ENCODE results near the gene CYTH4. TPM values are rescaled to one million over a fixed set of nuclear protein-coding genes. Genes with fewer than 3 reads are reported as not detected.

CYTH4 gene
- total RNA-seq, 4 donors from 2014 or later = 4.2 to 21.3 (median 9.3) TPM

DNA sequence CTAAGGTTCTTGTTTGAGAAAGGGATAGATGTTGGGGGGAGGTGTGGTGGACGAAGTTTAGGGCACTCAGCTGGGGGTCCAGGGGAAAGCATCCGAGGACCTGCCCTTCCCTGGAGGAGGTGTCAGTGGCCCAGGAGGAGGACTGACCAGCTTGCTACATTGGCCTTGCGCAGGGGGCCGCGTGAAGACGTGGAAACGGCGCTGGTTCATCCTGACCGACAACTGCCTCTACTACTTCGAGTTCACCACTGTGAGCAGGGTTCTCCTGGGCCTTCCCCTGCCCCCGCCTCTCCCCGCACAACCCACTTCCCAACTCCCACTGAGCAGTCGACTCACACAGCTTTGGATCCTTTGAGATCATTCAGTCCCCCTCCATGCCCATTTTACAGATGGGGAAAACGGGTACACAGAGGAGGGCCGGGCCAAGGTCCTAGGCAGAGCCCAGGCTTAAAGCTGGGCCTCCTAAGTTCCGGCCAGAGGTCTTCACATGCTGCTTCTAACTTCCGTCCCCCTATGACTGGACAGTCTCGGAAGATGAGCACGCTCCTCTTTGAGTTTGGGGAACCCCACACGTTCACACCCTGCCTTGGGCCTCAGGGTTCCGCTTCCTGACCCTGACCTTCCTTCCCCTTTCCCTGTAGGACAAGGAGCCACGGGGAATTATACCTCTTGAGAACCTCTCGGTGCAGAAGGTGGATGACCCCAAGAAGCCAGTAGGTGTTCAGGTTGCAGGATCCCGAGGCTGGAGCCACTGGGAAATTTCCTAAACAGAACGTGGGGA lies 28.7 kb downstream of the CYTH4 start:
- Histone ChIP-seq H3K27ac (no peak overlapping the region), H3K27me3 (peaks cover 63% of the 10 kb centered on the region), H3K4me1 (peaks cover 0 to 23% (median 16%) of the 10 kb centered on the region in 3 donors), H3K4me3 (no peak overlapping the region), H3K36me3 (no peaks in the 10 kb centered on the region), H3K9me3 (no peaks in the 10 kb centered on the region)
- TF ChIP-seq POLR2AphosphoS5 (IDR thresholded peaks at IDR 0.05) = no peak
- no peak for TF ChIP-seq EP300 (IDR thresholded peaks at IDR 0.05)
- TF ChIP-seq, protein P1, sequence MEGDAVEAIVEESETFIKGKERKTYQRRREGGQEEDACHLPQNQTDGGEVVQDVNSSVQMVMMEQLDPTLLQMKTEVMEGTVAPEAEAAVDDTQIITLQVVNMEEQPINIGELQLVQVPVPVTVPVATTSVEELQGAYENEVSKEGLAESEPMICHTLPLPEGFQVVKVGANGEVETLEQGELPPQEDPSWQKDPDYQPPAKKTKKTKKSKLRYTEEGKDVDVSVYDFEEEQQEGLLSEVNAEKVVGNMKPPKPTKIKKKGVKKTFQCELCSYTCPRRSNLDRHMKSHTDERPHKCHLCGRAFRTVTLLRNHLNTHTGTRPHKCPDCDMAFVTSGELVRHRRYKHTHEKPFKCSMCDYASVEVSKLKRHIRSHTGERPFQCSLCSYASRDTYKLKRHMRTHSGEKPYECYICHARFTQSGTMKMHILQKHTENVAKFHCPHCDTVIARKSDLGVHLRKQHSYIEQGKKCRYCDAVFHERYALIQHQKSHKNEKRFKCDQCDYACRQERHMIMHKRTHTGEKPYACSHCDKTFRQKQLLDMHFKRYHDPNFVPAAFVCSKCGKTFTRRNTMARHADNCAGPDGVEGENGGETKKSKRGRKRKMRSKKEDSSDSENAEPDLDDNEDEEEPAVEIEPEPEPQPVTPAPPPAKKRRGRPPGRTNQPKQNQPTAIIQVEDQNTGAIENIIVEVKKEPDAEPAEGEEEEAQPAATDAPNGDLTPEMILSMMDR (IDR thresholded peaks at IDR 0.05) = no peak
- no peak for TF ChIP-seq POLR2A (IDR thresholded peaks at IDR 0.05)
- peak; percentile 21 for ATAC-seq
- 83% methylated on average over 8 of the region's 25 CpGs; no CpG with 5 or more reads in 1 of the 2 donors for WGBS, 2 donors (ENCODE audit: low coverage in 1 of 2)

DNA sequence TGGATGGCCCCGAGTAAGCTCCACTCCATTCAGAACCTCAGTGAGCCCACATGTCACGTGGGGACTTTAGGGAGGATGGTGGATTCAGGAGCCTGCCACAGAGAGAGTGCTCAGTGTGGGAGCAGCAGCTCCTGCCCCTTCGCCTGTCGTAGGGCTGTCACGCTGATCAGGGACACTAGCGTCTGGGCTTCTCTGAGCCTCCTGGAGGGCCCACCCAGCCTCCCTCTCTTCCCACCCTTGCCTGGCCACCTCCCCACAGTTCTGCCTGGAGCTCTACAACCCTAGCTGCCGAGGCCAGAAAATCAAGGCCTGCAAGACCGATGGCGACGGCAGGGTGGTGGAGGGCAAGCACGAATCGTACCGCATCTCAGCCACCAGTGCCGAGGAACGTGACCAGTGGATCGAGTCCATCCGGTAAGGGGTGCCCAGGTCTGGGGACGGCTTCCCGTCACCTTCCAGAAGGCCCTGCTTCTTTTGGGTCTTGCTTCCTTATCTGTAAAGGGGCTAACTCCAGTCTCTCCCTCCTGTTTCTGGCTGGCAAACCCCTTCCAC lies 29.5 kb downstream of the CYTH4 start:
- WGBS, 2 donors (ENCODE audit: low coverage in 1 of 2) = 89% methylated on average over 5 of the region's 19 CpGs; no CpG with 5 or more reads in 1 of the 2 donors
- ATAC-seq = no peak
- TF ChIP-seq POLR2A (IDR thresholded peaks at IDR 0.05) = no peak
- TF ChIP-seq POLR2AphosphoS5 (IDR thresholded peaks at IDR 0.05) = no peak
- TF ChIP-seq, protein P1 (IDR thresholded peaks at IDR 0.05) = no peak
- TF ChIP-seq EP300 (IDR thresholded peaks at IDR 0.05) = no peak
- Histone ChIP-seq H3K9me3 (no peaks in the 10 kb centered on the region), H3K27ac (no peak overlapping the region), H3K27me3 (peaks cover 71% of the 10 kb centered on the region), H3K4me1 (peaks cover 0 to 22% (median 13%) of the 10 kb centered on the region in 3 donors), H3K36me3 (no peaks in the 10 kb centered on the region), H3K4me3 (no peak overlapping the region)

DNA sequence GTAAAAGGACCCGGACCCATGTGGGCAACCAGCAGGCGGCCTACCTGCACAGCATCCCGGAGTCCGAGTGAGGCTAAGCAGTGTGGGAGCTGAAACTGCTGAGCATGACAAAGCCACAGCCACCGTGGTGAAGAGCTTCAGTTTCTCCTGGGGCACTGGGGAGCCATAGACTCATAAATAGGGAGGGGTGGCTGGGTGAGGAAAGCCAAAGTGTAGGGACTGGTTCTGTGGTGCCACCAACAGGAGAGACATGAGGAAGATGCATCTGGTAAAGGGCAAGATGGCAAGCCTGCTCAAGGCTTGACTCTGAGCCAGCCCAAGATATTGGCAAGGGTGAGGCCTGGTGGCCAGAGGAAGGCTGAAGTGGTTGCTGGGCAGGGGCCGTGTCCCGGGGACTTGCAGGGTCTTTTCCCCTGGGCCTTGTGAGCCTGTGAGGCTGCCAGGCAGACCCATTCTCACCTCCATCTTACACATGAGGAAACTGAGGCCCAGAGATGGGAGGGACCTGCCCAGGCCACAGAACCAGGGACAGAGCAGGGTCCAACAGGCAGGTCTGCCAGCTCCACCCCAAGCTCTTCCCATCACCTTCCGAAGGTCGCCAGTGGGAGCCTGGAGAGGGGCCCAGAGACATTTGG lies 30.4 kb downstream of the CYTH4 start:
- Histone ChIP-seq H3K27ac (no peak overlapping the region), H3K9me3 (no peaks in the 10 kb centered on the region), H3K4me1 (peaks cover 0 to 14% (median 4%) of the 10 kb centered on the region in 3 donors), H3K27me3 (peaks cover 80% of the 10 kb centered on the region), H3K4me3 (no peak overlapping the region), H3K36me3 (no peaks in the 10 kb centered on the region)
- no peak for TF ChIP-seq EP300 (IDR thresholded peaks at IDR 0.05)
- no peak for TF ChIP-seq POLR2A (IDR thresholded peaks at IDR 0.05)
- TF ChIP-seq, protein P1 (IDR thresholded peaks at IDR 0.05) = no peak
- no peak for TF ChIP-seq POLR2AphosphoS5 (IDR thresholded peaks at IDR 0.05)
- ATAC-seq = no peak
- WGBS, 2 donors (ENCODE audit: low coverage in 1 of 2) = 69% methylated on average over 3 of the region's 9 CpGs; no CpG with 5 or more reads in 1 of the 2 donors

DNA sequence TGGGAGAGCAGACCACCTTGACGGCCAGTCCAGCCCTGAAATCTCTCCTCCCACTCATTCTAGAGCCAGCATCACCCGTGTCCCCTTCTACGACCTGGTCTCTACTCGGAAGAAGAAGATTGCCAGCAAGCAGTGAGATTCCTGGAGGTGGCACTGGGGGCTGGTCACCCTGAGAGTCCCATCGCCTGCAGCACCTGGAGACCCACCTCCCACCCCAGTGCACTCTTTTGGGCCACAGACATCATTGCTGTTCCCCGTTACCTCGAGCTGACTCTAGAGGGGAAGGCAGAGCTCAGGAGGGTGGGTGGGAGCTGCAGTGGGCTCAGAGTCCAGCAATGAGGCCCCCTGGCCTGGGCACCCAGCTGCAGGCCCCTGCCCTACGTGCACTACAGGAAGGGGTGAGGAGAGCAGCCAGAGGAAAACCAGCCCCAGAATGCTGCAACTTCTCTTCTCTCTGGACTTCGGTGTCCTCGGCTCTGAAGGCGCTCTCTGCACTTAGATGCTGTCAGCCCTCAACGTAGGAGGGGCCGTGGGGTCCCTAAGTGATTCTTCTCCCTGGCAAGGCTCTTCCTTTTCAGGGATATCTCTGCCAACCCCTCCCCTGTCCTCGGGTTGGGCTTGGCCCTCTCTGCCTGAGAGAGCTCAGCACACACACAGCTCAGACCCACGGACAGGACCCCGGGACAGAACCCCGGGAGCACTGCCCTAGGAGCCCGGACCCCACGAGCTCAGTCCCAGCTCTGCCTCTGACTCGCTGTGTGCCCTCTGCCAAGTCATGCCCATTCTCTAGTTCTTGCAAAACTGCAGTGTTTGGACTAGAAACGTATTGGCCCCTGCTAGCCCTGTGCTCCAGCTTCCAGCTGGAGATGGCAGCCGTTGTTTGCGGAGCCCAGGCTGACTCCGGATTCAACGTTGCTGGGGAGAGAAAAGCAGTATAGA lies 31.3 kb downstream of the CYTH4 start:
- peaks cover 86% of the 10 kb centered on the region for H3K27me3 ChIP-seq
- H3K27ac ChIP-seq = no peak overlapping the region
- TF ChIP-seq POLR2A (IDR thresholded peaks at IDR 0.05) = no peak
- TF ChIP-seq EP300 (IDR thresholded peaks at IDR 0.05) = no peak
- TF ChIP-seq, protein P1 (IDR thresholded peaks at IDR 0.05) = no peak
- TF ChIP-seq POLR2AphosphoS5 (IDR thresholded peaks at IDR 0.05) = no peak
- no peak overlapping the region for H3K4me3 ChIP-seq
- ATAC-seq = no peak
- peaks cover 0 to 4% (median 0%) of the 10 kb centered on the region in 3 donors for H3K4me1 ChIP-seq
- no peaks in the 10 kb centered on the region for H3K36me3 ChIP-seq
- no peaks in the 10 kb centered on the region for H3K9me3 ChIP-seq
- WGBS, 2 donors (ENCODE audit: low coverage in 1 of 2) = 70 to 76% methylated on average over 2 to 4 of the region's 25 CpGs

All from gastroesophageal sphincter (tissue), 4 donors.